AG09309 (cell line): ENCODE results near the gene PRKAR1A.

ENCODE experiments used
- DNase-seq: peaks from one replicate; pipeline ENCODE4 v3.0.0-alpha.2; 2010; ENCODE audit warnings: low read depth
- H3K4me3 ChIP-seq: 2 replicates; pipeline ENCODE4 v1.5.1; 2011; ENCODE audit warnings: mild to moderate bottlenecking, low read depth, low read length, moderate library complexity; ENCODE audit not compliant: control insufficient read depth
- CTCF ChIP-seq: IDR thresholded peaks from 2 replicates; pipeline ENCODE4 v1.5.1; 2011; ENCODE audit warnings: mild to moderate bottlenecking, low read depth, low read length, inconsistent platforms; ENCODE audit not compliant: insufficient read depth, control insufficient read depth; ENCODE audit errors: missing control alignments

PRKAR1A gene

GRCh38 chr17:68498479-68499326 is 13.5 kb upstream of the PRKAR1A start:
- no peak for DNase-seq
- no peak for TF ChIP-seq CTCF
- H3K4me3 ChIP-seq: no peak overlapping the region

GRCh38 chr17:68499587-68499986 is 12.6 kb upstream of the PRKAR1A start:
- DNase-seq: no peak
- no peak overlapping the region for H3K4me3 ChIP-seq
- no peak for TF ChIP-seq CTCF

GRCh38 chr17:68501074-68501473 is 11.2 kb upstream of the PRKAR1A start:
- no peak for DNase-seq
- H3K4me3 ChIP-seq: no peak overlapping the region
- no peak for TF ChIP-seq CTCF

- H3K4me3 ChIP-seq: no peak overlapping the region
- DNase-seq: no peak
- no peak for TF ChIP-seq CTCF
These were observed 6.3 kb upstream of the PRKAR1A start for GRCh38 chr17:68505951-68506350.

GRCh38 chr17:68507576-68507975 is 4.7 kb upstream of the PRKAR1A start:
- no peak for TF ChIP-seq CTCF
- no peak overlapping the region for H3K4me3 ChIP-seq
- DNase-seq: no peak

GRCh38 chr17:68509141-68510057 is 2.8 kb upstream of the PRKAR1A start:
- no peak overlapping the region for H3K4me3 ChIP-seq
- DNase-seq: no peak
- TF ChIP-seq CTCF: no peak
